HT1080 (cell line): Measurements from ENCODE around the gene PDLIM4. TPM values are rescaled to one million over a fixed set of nuclear protein-coding genes. Genes with fewer than 3 reads are reported as not detected.

Experiments
- DNase-seq: peaks from one replicate; pipeline ENCODE4 v3.0.0-alpha.2; 2015; ENCODE audit warnings: low read depth
- polyA plus RNA-seq, 2 experiments: library from polyadenylated mRNA; depleted of rRNA; stranded (reverse); fragments of >200 nt; gene quantifications; 2 replicates each; pipeline ENCODE4 v1.2.3, GENCODE V29; 2015
- total RNA-seq: library from RNA; depleted of rRNA; stranded (reverse); fragments of >200 nt; shearing (Covaris generic); gene quantifications from 2 replicates; pipeline ENCODE4 v1.2.3, GENCODE V29; 2014; rRNA removed

Gene PDLIM4
- total RNA-seq, result not detected in 2 replicates
- 0.06 and 0.08 TPM in 2 replicates for polyA plus RNA-seq (2015; cell fraction: cytosol; rRNA removed)
- polyA plus RNA-seq (2015; cell fraction: nucleus; rRNA removed), result 2.0 TPM in 1 of 2 replicates, not detected in the other

GRCh38 chr5:132257131-132258101 is at the start of gene PDLIM4:
Gene PDLIM4 (plus strand): TSS chr5:132257696. CDS start chr5:132257735, 39 bp downstream.
- DNase-seq, result no peak

GRCh38 chr5:132207778-132208177 is 49.7 kb upstream of the PDLIM4 start:
- DNase-seq, result no peak

GRCh38 chr5:132209131-132209530 is 48.4 kb upstream of the PDLIM4 start:
- DNase-seq, result peak; percentile 31

GRCh38 chr5:132209901-132210545 is 47.5 kb upstream of the PDLIM4 start:
- no peak for DNase-seq

GRCh38 chr5:132210944-132211343 is 46.6 kb upstream of the PDLIM4 start:
- no peak for DNase-seq

- no peak for DNase-seq
Observed at GRCh38 chr5:132211787-132212186, 45.7 kb upstream of the PDLIM4 start.

- no peak for DNase-seq
Observed at GRCh38 chr5:132213666-132214065, 43.8 kb upstream of the PDLIM4 start.

- DNase-seq, result no peak
Observed at GRCh38 chr5:132214491-132214890, 43.0 kb upstream of the PDLIM4 start.

GRCh38 chr5:132215329-132215728 is 42.2 kb upstream of the PDLIM4 start:
- DNase-seq, result peak; percentile 98

- DNase-seq, result no peak
Observed at GRCh38 chr5:132218321-132218720, 39.2 kb upstream of the PDLIM4 start.

GRCh38 chr5:132219289-132219970 is 38.1 kb upstream of the PDLIM4 start:
- no peak for DNase-seq

- DNase-seq, result no peak
Observed at GRCh38 chr5:132219981-132220380, 37.5 kb upstream of the PDLIM4 start.

- DNase-seq, result no peak
Observed at GRCh38 chr5:132220491-132220890, 37.0 kb upstream of the PDLIM4 start.

GRCh38 chr5:132221781-132222648 is 35.5 kb upstream of the PDLIM4 start:
- DNase-seq, result peak; percentile 36

- DNase-seq, result no peak
Observed at GRCh38 chr5:132222649-132223038, 34.9 kb upstream of the PDLIM4 start.

GRCh38 chr5:132223861-132224260 is 33.6 kb upstream of the PDLIM4 start:
- no peak for DNase-seq

- no peak for DNase-seq
Observed at GRCh38 chr5:132224716-132225115, 32.8 kb upstream of the PDLIM4 start.

GRCh38 chr5:132225165-132226032 is 32.1 kb upstream of the PDLIM4 start:
- DNase-seq, result peak; percentile 60

GRCh38 chr5:132226516-132227234 is 30.8 kb upstream of the PDLIM4 start:
- no peak for DNase-seq
